HL-60 (cell line): ENCODE data around the gene DOK5.

ENCODE experiments used
- POLR2AphosphoS5 ChIP-seq: IDR thresholded peaks from 2 replicates; pipeline ENCODE4 v1.6.1; 2012; ENCODE audit warnings: low read depth
- TF ChIP-seq, protein P1 (sequence below): IDR thresholded peaks from one replicate; pipeline ENCODE4 v1.5.1; 2011; ENCODE audit warnings: low read length, control low read depth, inconsistent platforms; ENCODE audit not compliant: insufficient read depth
- TF ChIP-seq, protein P2 (sequence below): IDR thresholded peaks from 2 replicates; pipeline ENCODE4 v1.6.1; 2012; ENCODE audit warnings: low read depth; ENCODE audit not compliant: insufficient replicate concordance

DNA sequence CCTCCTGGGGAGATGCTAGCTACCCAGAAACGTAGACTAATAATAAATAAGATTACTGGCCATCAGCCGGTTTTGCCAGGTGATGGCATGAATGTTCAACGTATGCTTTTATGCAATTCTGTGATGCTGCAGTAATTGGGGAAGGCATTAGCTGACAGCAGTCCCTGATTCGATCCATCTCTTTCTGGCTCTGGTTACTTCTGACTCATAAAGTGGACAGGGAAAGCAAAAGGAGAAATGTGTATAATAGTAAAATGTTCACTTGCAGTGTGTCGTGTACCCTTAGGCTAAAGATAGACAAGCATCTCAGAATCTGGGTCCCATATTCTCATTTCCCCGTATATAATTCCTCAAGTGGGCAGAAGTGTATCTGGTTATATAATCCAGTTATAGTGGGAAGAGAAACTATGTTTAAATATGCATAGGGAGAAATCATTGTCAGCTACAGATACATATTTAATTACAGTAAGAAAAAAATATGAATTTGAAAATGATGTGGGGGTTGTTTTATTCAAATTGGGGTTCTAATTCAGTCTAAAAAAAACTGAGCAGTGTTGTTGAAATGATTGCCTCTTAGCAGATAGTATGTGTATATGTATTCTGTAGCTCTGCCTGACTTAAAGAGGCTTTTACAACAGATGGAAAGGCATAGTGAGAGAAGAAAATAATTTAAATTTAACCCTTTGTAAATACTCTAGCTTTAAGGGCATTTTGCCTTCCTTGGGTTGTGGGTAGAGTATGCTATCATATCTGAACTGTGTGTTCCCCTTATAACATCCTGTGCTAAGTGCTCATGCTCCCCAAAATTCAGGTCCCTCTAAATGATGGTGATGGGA lies 40.6 kb downstream of the DOK5 start:
- TF ChIP-seq, protein P1, sequence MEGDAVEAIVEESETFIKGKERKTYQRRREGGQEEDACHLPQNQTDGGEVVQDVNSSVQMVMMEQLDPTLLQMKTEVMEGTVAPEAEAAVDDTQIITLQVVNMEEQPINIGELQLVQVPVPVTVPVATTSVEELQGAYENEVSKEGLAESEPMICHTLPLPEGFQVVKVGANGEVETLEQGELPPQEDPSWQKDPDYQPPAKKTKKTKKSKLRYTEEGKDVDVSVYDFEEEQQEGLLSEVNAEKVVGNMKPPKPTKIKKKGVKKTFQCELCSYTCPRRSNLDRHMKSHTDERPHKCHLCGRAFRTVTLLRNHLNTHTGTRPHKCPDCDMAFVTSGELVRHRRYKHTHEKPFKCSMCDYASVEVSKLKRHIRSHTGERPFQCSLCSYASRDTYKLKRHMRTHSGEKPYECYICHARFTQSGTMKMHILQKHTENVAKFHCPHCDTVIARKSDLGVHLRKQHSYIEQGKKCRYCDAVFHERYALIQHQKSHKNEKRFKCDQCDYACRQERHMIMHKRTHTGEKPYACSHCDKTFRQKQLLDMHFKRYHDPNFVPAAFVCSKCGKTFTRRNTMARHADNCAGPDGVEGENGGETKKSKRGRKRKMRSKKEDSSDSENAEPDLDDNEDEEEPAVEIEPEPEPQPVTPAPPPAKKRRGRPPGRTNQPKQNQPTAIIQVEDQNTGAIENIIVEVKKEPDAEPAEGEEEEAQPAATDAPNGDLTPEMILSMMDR = no peak
- TF ChIP-seq POLR2AphosphoS5 = no peak
- TF ChIP-seq, protein P2, sequence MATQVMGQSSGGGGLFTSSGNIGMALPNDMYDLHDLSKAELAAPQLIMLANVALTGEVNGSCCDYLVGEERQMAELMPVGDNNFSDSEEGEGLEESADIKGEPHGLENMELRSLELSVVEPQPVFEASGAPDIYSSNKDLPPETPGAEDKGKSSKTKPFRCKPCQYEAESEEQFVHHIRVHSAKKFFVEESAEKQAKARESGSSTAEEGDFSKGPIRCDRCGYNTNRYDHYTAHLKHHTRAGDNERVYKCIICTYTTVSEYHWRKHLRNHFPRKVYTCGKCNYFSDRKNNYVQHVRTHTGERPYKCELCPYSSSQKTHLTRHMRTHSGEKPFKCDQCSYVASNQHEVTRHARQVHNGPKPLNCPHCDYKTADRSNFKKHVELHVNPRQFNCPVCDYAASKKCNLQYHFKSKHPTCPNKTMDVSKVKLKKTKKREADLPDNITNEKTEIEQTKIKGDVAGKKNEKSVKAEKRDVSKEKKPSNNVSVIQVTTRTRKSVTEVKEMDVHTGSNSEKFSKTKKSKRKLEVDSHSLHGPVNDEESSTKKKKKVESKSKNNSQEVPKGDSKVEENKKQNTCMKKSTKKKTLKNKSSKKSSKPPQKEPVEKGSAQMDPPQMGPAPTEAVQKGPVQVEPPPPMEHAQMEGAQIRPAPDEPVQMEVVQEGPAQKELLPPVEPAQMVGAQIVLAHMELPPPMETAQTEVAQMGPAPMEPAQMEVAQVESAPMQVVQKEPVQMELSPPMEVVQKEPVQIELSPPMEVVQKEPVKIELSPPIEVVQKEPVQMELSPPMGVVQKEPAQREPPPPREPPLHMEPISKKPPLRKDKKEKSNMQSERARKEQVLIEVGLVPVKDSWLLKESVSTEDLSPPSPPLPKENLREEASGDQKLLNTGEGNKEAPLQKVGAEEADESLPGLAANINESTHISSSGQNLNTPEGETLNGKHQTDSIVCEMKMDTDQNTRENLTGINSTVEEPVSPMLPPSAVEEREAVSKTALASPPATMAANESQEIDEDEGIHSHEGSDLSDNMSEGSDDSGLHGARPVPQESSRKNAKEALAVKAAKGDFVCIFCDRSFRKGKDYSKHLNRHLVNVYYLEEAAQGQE = no peak
